HG02970 (cell line): ENCODE data around the gene NMUR2.

Experiments used
- ATAC-seq: cut with Tn5 transposase; IDR thresholded peaks from one replicate; pipeline ENCODE4 v1.9.1; 2021; ENCODE audit warnings: mild to moderate bottlenecking, moderate library complexity, moderate number of reproducible peaks; ENCODE audit not compliant: unreplicated experiment, low FRiP score

Gene NMUR2

GRCh38 chr5:152372875-152373274 lies 32.2 kb downstream of the NMUR2 start:
- ATAC-seq, result no peak

GRCh38 chr5:152369298-152369697 lies 35.8 kb downstream of the NMUR2 start:
- ATAC-seq, result no peak

- no peak for ATAC-seq
These were observed 37.5 kb downstream of the NMUR2 start for GRCh38 chr5:152367554-152367953.

GRCh38 chr5:152366716-152367115 lies 38.4 kb downstream of the NMUR2 start:
- no peak for ATAC-seq

- no peak for ATAC-seq
These were observed 40.2 kb downstream of the NMUR2 start for GRCh38 chr5:152364899-152365298.

DNA sequence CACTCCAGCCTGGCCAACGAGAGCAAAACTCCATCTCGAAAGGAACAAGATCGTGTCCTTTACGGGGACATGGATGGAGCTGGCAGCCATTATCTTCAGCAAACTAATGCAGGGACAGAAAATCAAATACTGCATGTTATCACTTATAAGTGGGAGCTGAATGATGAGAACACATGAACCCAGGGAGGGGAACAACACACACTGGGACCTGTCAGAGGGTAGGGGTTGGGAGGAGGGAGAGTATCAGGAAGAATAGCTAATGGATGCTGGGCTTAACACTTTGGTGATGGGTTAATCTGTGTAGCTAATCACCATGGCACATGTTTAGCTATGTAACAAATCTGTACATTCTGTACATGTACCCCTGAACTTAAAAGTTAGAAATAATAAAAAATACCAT lies 40.9 kb downstream of the NMUR2 start:
- ATAC-seq, result no peak

- no peak for ATAC-seq
These were observed 46.1 kb downstream of the NMUR2 start for GRCh38 chr5:152358861-152359568.

DNA sequence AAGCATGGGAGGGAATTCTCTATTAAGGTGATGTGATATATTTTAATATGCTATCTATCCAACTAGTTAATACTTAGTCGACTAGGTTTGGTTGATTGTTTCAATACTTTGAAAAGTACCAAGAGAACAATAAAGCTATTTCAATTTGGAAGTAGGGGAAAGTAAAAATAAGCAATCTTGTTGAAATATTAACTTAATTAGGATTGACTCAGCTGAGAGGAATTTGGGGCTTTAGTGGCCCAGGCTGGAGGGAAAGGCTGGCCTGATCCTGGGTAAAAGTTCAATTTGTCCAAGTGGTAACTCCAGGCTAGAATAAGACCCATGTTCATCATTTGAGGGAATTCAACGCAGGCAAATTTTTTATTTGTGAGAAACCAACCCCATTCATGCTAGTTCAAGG lies 48.6 kb downstream of the NMUR2 start:
- ATAC-seq, result no peak

DNA sequence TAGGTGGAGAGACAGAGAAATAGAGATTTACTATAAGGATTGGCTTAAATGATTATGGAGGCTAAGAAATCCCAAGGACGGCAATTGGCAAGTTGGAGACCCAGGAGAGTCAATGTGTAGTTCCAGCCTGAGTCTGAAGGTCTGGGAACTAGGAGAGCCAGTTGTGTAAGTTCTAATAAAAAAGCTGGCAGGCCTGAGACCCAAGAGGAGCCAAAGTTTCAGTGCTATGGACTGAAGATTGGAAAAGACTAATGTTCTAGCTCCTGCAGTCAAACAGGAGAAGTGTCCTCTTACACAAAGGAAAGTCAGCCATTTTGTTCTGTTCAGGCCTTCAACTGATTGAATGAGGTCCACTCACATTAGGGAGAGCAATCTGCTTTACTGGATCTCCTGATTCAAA lies 50.0 kb downstream of the NMUR2 start:
- ATAC-seq, result no peak

DNA sequence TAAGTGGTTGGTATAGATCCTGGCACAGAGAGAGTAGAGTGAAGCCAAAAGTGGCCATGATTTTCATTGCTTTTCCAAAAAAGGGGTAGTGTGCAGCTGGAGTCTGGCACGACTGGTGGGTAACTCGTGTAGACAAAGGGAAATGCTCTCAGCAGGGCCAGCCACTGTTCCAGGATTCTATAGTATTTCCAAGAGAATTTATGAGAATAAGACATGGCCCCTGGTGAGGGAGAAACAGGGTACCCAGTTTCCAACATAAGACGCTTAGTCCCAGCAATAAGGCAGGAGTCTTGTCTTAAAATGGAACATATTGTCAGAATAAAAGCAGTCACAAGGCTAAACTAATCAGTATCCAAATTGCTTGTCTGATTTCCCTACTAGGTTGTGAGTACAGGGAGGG lies 52.1 kb downstream of the NMUR2 start:
- no peak for ATAC-seq

DNA sequence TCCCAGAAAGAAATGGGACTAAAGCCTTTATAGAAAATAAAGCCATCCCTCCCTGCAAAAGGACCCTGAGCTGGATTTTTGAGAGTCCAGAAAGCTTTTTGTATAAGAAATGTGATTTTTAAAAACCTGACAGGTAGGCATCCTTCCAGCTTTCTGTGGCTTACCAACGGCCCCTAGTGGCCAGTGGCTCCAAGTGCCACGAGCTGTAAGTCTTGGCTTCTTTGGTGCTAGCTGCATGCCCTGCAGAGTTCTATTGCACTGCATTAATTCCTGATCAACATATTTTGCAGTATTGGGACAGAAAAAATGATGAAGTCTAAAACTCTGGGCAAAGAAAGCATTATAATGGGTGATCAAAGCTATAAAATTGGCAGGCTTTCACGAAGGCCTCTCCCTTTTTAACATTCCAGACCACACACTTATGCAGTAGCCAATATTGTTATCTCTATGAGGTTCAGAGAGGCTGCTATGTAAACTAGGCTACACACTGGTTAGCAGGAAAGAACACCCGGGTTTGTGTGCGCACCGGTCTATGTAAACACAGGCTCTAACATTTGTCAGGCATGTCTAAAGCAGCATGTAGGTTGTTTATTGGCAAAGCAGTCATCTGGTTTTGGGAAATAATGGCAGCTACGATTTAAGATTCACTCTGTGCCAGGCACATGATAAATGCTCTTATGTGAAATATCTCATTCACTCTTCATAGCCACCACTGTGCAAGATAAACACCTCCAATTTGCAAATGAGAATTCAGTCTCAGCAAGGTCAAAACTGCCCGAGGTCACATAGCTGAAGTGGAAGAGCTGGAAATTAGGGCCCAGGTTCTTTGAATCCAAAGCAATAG lies 55.2 kb downstream of the NMUR2 start:
- peak; percentile 83 for ATAC-seq
